Spleen (tissue), 7 donors: ENCODE results near the gene SIPA1L3.

Source experiments
- CTCF ChIP-seq, 11 experiments: fragments of 200-600 bp in 7 of 11; fragments of 450-650 bp in 4 of 11; sonication (generic) in 4 of 11; IDR thresholded peaks in 8 of 11; conservative IDR thresholded peaks in 3 of 11; 1 replicate in 7 of 11; 2 replicates in 4 of 11; pipeline versions ENCODE4 v1.4.0 to v1.8.0; 2016 to 2021; ENCODE audit warnings: antibody characterized with exemption in 11 of 11, inconsistent platforms in 4 of 11, mild to moderate bottlenecking in 1 of 11
- POLR2AphosphoS5 ChIP-seq, 3 donors: sonication (generic); formaldehyde crosslinking; IDR thresholded peaks; one replicate each; pipeline ENCODE4 v1.5.1; 2017; ENCODE audit warnings: antibody characterized with exemption in 3 of 3
- donor health status: DM: no; HTN: no; CAD: no; lungs with moderate emphysema.
- donor health status: DM: no; HTN: no; CAD: no.
- donor health status: DM: no; HTN: no; CAD: no.

DNA sequence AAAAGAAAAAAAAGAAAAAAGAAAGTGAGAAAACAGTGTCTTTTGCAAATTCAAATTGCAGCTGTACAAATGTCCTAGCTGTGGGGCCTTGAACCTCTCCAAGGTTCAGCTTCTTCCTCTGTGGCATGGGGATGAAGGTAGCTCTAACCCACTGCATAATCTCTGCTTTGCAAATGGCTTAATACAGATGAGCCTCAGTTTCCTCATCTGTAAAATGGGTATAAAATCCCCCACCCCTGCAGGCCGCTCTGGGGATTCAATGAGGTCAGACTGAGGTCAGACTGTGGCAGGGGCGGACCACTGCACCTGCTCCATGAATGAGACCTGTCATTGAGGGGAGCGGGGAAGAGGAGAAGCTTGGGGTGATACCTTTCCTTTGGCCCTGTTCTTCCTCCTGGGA is 311.2 kb downstream of the SIPA1L3 start:
- TF ChIP-seq CTCF (IDR thresholded peaks at IDR 0.05 in 8 of 11, conservative IDR thresholded peaks at IDR 0.05 in 3 of 11) (no peak), POLR2AphosphoS5 (IDR thresholded peaks at IDR 0.05) (no peak)
